ENCODE measurements around the gene SERF2.

DNA sequence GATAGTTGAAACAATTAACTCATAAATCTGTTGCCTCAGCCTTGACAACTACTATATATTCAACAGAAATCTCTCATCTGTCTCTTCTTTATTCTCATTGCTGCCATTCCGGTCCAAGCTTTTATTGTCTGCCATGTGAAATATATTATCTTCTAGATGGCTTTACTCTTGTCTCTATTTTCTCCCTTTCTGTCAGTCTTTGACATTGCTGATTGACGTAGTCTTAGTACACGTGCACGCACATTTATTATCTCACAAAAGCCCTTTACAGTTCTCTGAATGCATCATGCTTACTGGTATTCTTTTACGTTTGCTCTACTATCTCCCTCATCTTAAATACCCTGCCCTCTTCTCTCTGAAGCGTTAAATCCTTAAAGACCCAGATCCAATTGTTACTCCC is 40.2 kb upstream of the SERF2 start:
- TF ChIP-seq CTCF (IDR thresholded peaks at IDR 0.05) (no peak), POLR2A (IDR thresholded peaks at IDR 0.05) (no peak)

Data from lower leg skin (tissue), 3 donors.